Gastrocnemius medialis (tissue), 4 donors: ENCODE data around the gene CCL1. TPM values are rescaled to one million over a fixed set of nuclear protein-coding genes. Genes with fewer than 3 reads are reported as not detected.

Source experiments
- ATAC-seq, 2 donors: fragments of 150-250 bp; one replicate each; pipeline ENCODE4 v1.9.1; 2016
- DNase-seq, 2 donors: peaks; one replicate each; pipeline ENCODE4 v3.0.0-alpha.2; 2019
- H3K27ac ChIP-seq, 4 donors: fragments of 200-600 bp; sonication (generic); 1 replicate in 1 of 4; 2 replicates in 3 of 4; pipeline ENCODE4 v1.5.1; 2016 to 2018; ENCODE audit warnings: mild to moderate bottlenecking in 2 of 4, moderate library complexity in 1 of 4
- H3K27me3 ChIP-seq, 3 donors: fragments of 200-600 bp; sonication (generic) in 2 of 3; 1 replicate in 1 of 3; 2 replicates in 2 of 3; pipeline versions ENCODE4 v1.5.1 to v1.6.0; 2016 to 2019; ENCODE audit warnings: mild to moderate bottlenecking in 1 of 3, moderate library complexity in 1 of 3
- H3K36me3 ChIP-seq, 2 donors: fragments of 200-600 bp; sonication (generic) in 1 of 2; one replicate each; pipeline ENCODE4 v1.5.1; 2017 to 2018
- H3K4me1 ChIP-seq, 2 donors: fragments of 200-600 bp; sonication (generic) in 1 of 2; one replicate each; pipeline ENCODE4 v1.5.1; 2016 to 2017; ENCODE audit warnings: mild to moderate bottlenecking in 2 of 2
- H3K4me3 ChIP-seq, 4 donors: fragments of 200-600 bp; sonication (generic) in 3 of 4; 1 replicate in 1 of 4; 2 replicates in 3 of 4; pipeline ENCODE4 v1.5.1; 2016 to 2019; ENCODE audit warnings: mild to moderate bottlenecking in 2 of 4
- H3K9me3 ChIP-seq, 3 donors: fragments of 200-600 bp; sonication (generic) in 2 of 3; 1 replicate in 1 of 3; 2 replicates in 2 of 3; pipeline ENCODE4 v1.5.1; 2016 to 2019
- CTCF ChIP-seq, 5 experiments: fragments of 450-650 bp in 3 of 5; fragments of 200-600 bp in 2 of 5; sonication (generic) in 2 of 5; IDR thresholded peaks in 4 of 5; conservative IDR thresholded peaks in 1 of 5; 1 replicate in 4 of 5; 2 replicates in 1 of 5; pipeline ENCODE4 v1.5.1; 2016 to 2019; ENCODE audit warnings: antibody characterized with exemption in 5 of 5, mild to moderate bottlenecking in 3 of 5, moderate library complexity in 3 of 5
- POLR2A ChIP-seq, 2 donors: fragments of 450-650 bp; IDR thresholded peaks; one replicate each; pipeline ENCODE4 v1.6.1; 2017; ENCODE audit warnings: antibody characterized with exemption in 2 of 2, mild to moderate bottlenecking in 2 of 2, moderate library complexity in 2 of 2
- in situ Hi-C, 4 donors: fragments of 200-750 bp; cut with MboI; loops; one replicate each; pipeline versions ENCODE4 v1.15.0 to v1.8.0; 2017; ENCODE audit warnings: low sequenced_read_pairs in 4 of 4
- intact Hi-C: fragments of 100-400 bp; cut with DNase I; formaldehyde crosslinking; loops from one replicate; pipeline ENCODE4 v1.15.1; 2023; ENCODE audit warnings: low total_unique reads
- total RNA-seq, 4 donors: library from RNA; depleted of rRNA; stranded (reverse); fragments of >200 nt; gene quantifications; one replicate each; pipeline versions ENCODE4 v1.1.0 to v1.2.3, GENCODE V29; 2016

CCL1 gene
- total RNA-seq, 4 donors from 2014 or later = not detected

GRCh38 chr17:34367486-34368195 is 4.6 kb upstream of the CCL1 start:
- intact Hi-C loops = loop anchor here (10.0 kb wide), 1 partner anchor 593 kb away; no protein-coding TSS in a partner anchor
- no peak for ATAC-seq
- TF ChIP-seq POLR2A (IDR thresholded peaks at IDR 0.05) (no peak), CTCF (IDR thresholded peaks at IDR 0.05 in 4 of 5, conservative IDR thresholded peaks at IDR 0.05 in 1 of 5) (no peak)
- H3K27me3 ChIP-seq = no peaks in the 10 kb centered on the region
- H3K4me3 ChIP-seq = no peak overlapping the region
- H3K9me3 ChIP-seq = no peaks in the 10 kb centered on the region
- H3K27ac ChIP-seq = no peak overlapping the region
- in situ Hi-C loops = loop anchor here in 2 of 4 donors (10.0 kb wide), 1 partner anchor 173 kb away; no protein-coding TSS in a partner anchor
- H3K36me3 ChIP-seq = no peaks in the 10 kb centered on the region
- DNase-seq = no peak
- H3K4me1 ChIP-seq = no peaks in the 10 kb centered on the region

- no peak for DNase-seq
- H3K27me3 ChIP-seq = no peaks in the 10 kb centered on the region
- no peak for ATAC-seq
- no peaks in the 10 kb centered on the region for H3K4me1 ChIP-seq
- H3K27ac ChIP-seq = no peak overlapping the region
- H3K9me3 ChIP-seq = no peaks in the 10 kb centered on the region
- TF ChIP-seq POLR2A (IDR thresholded peaks at IDR 0.05) (no peak), CTCF (IDR thresholded peaks at IDR 0.05 in 4 of 5, conservative IDR thresholded peaks at IDR 0.05 in 1 of 5) (no peak)
- H3K36me3 ChIP-seq = no peaks in the 10 kb centered on the region
- H3K4me3 ChIP-seq = no peak overlapping the region
- in situ Hi-C loops (loop anchor here in 2 of 4 donors (10.0 kb wide), 1 partner anchor 172 kb away; no protein-coding TSS in a partner anchor), intact Hi-C loops (loop anchor here (10.0 kb wide), 1 partner anchor 592 kb away; no protein-coding TSS in a partner anchor)
These were observed 3.6 kb upstream of the CCL1 start for GRCh38 chr17:34366529-34367107.

GRCh38 chr17:34366010-34366409 is 3.0 kb upstream of the CCL1 start:
- H3K9me3 ChIP-seq = no peaks in the 10 kb centered on the region
- intact Hi-C loops (loop anchor here (10.0 kb wide), 1 partner anchor 591 kb away; no protein-coding TSS in a partner anchor), in situ Hi-C loops (loop anchor here in 2 of 4 donors (10.0 kb wide), 1 partner anchor 171 kb away; no protein-coding TSS in a partner anchor)
- ATAC-seq (no peak), DNase-seq (no peak)
- no peak overlapping the region for H3K27ac ChIP-seq
- no peaks in the 10 kb centered on the region for H3K4me1 ChIP-seq
- H3K36me3 ChIP-seq = no peaks in the 10 kb centered on the region
- TF ChIP-seq CTCF (IDR thresholded peaks at IDR 0.05 in 4 of 5, conservative IDR thresholded peaks at IDR 0.05 in 1 of 5) (no peak), POLR2A (IDR thresholded peaks at IDR 0.05) (no peak)
- no peaks in the 10 kb centered on the region for H3K27me3 ChIP-seq
- H3K4me3 ChIP-seq = no peak overlapping the region

GRCh38 chr17:34365340-34365739 is 2.3 kb upstream of the CCL1 start:
- Histone ChIP-seq H3K27ac (no peak overlapping the region), H3K4me1 (no peaks in the 10 kb centered on the region), H3K4me3 (no peak overlapping the region), H3K27me3 (no peaks in the 10 kb centered on the region), H3K9me3 (no peaks in the 10 kb centered on the region), H3K36me3 (no peaks in the 10 kb centered on the region)
- DNase-seq (no peak), ATAC-seq (no peak)
- TF ChIP-seq POLR2A (IDR thresholded peaks at IDR 0.05) (no peak), CTCF (IDR thresholded peaks at IDR 0.05 in 4 of 5, conservative IDR thresholded peaks at IDR 0.05 in 1 of 5) (no peak)
- in situ Hi-C loops = loop anchor here in 2 of 4 donors (10.0 kb wide), 1 partner anchor 171 kb away; no protein-coding TSS in a partner anchor
- intact Hi-C loops = loop anchor here (10.0 kb wide), 1 partner anchor 591 kb away; no protein-coding TSS in a partner anchor
